Endothelial cell of umbilical vein (primary cell): ENCODE results near the gene SETDB1. TPM values are rescaled to one million over a fixed set of nuclear protein-coding genes. Genes with fewer than 3 reads are reported as not detected.

Source experiments
- BruUV-seq: library from RNA; stranded (reverse); fragments of 400-500 nt; replicated peaks from 2 replicates; lab custom pipeline; 2021; lab: Mats Ljungman, UMichigan
- CTCF ChIA-PET: fragments of 300-600, 350-600 bp; sonication (Branson Sonifier 250); formaldehyde crosslinking; loops from one replicate; lab custom pipeline; 2021; ENCODE audit warnings: antibody characterized with exemption, inconsistent platforms; lab: Charles Lee
- POLR2A ChIA-PET: fragments of 300-600, 350-600 bp; sonication (Branson Sonifier 250); formaldehyde crosslinking; loops from one replicate; lab custom pipeline; 2021; ENCODE audit warnings: antibody characterized with exemption, inconsistent platforms; lab: Charles Lee
- DNase-seq: peaks from one replicate; pipeline ENCODE4 v3.0.0-alpha.2; 2011; ENCODE audit warnings: low read depth, low spot score
- FAIRE-seq: peaks from 2 replicates; lab custom pipeline; 2011; peaks lifted over from hg19 to GRCh38; lab: Jason Lieb, UNC
- H2AFZ ChIP-seq: 2 replicates; pipeline ENCODE4 v1.6.0; 2012; ENCODE audit warnings: low read depth, low read length, control low read depth, inconsistent platforms
- H3K27ac ChIP-seq: 2 replicates; pipeline ENCODE4 v1.5.1; 2011; ENCODE audit warnings: low read depth, mild to moderate bottlenecking, control low read depth, low read length, moderate library complexity; ENCODE audit not compliant: insufficient read depth
- H3K27me3 ChIP-seq, 2 experiments: 2 replicates each; pipeline versions ENCODE4 v1.6.0 to v1.6.1; 2011; ENCODE audit warnings: low read length in 2 of 2, mixed read lengths in 1 of 2; ENCODE audit not compliant: control insufficient read depth in 2 of 2, insufficient read depth in 2 of 2
- H3K36me3 ChIP-seq, 2 experiments: 2 replicates in 1 of 2; 3 replicates in 1 of 2; pipeline ENCODE4 v1.5.1; 2011; ENCODE audit warnings: low read length in 2 of 2, mild to moderate bottlenecking in 1 of 2, moderate library complexity in 1 of 2; ENCODE audit not compliant: control insufficient read depth in 2 of 2, insufficient read depth in 2 of 2; ENCODE audit errors: extremely low read depth in 1 of 2
- H3K4me1 ChIP-seq: 3 replicates; pipeline ENCODE4 v1.5.1; 2011; ENCODE audit warnings: mild to moderate bottlenecking, low read length; ENCODE audit not compliant: control insufficient read depth, insufficient read depth; ENCODE audit errors: extremely low read depth
- H3K4me2 ChIP-seq: 2 replicates; pipeline ENCODE4 v1.6.1; 2011; ENCODE audit warnings: low read length, control low read depth, mixed read lengths; ENCODE audit not compliant: insufficient read depth
- H3K4me3 ChIP-seq, 3 experiments: fragments of 200-600 bp in 1 of 3; sonication (generic), shearing (Covaris generic) in 1 of 3; replicated peaks in 1 of 3; 2 replicates each; pipeline ENCODE4 v1.5.1; 2011 to 2016; ENCODE audit warnings: control low read depth in 3 of 3, low read length in 3 of 3, mild to moderate bottlenecking in 2 of 3, inconsistent platforms in 1 of 3, low read depth in 1 of 3, moderate library complexity in 1 of 3; ENCODE audit not compliant: insufficient read depth in 1 of 3
- H3K79me2 ChIP-seq: 2 replicates; pipeline ENCODE4 v1.6.0; 2012; ENCODE audit warnings: low read length, inconsistent platforms; ENCODE audit not compliant: control insufficient read depth, insufficient read depth
- H3K9ac ChIP-seq: replicated peaks from 2 replicates; pipeline ENCODE3; 2011; ENCODE audit warnings: low read length, control low read depth; ENCODE audit not compliant: insufficient read depth; ENCODE audit errors: extremely low read depth
- H3K9me1 ChIP-seq: replicated peaks from 3 replicates; pipeline ENCODE4 v1.6.0; 2011; ENCODE audit warnings: mild to moderate bottlenecking, low read length; ENCODE audit not compliant: control insufficient read depth, insufficient read depth; ENCODE audit errors: extremely low read depth
- H3K9me3 ChIP-seq: replicated peaks from 2 replicates; pipeline ENCODE4 v1.5.1; 2012; ENCODE audit warnings: low read length, inconsistent platforms; ENCODE audit not compliant: control insufficient read depth, insufficient read depth
- H4K20me1 ChIP-seq: replicated peaks from 2 replicates; pipeline ENCODE3; 2011; ENCODE audit warnings: mild to moderate bottlenecking, low read length; ENCODE audit not compliant: control insufficient read depth, insufficient read depth; ENCODE audit errors: extremely low read depth
- CTCF ChIP-seq, 2 donors: IDR thresholded peaks; 1 replicate in 1 of 2; 2 replicates in 1 of 2; pipeline ENCODE4 v1.5.1; 2011; ENCODE audit warnings: low read length in 2 of 2, mild to moderate bottlenecking in 2 of 2, moderate library complexity in 2 of 2, control low read depth in 1 of 2, inconsistent platforms in 1 of 2, low read depth in 1 of 2; ENCODE audit not compliant: insufficient read depth in 1 of 2; ENCODE audit errors: extremely low read depth in 1 of 2
- EZH2 ChIP-seq: IDR thresholded peaks from 2 replicates; pipeline ENCODE4 v1.6.1; 2012; ENCODE audit warnings: borderline replicate concordance, low read depth, mild to moderate bottlenecking, moderate library complexity, low read length, inconsistent platforms; ENCODE audit not compliant: severe bottlenecking
- FOS ChIP-seq: IDR thresholded peaks from 2 replicates; pipeline ENCODE4 v1.6.1; 2011; ENCODE audit warnings: mild to moderate bottlenecking, low read length, moderate library complexity, borderline replicate concordance; ENCODE audit not compliant: insufficient read depth
- GATA2 ChIP-seq: IDR thresholded peaks from 2 replicates; pipeline ENCODE4 v1.7.0; 2011; ENCODE audit warnings: low read depth, mild to moderate bottlenecking, moderate library complexity, mixed read lengths, low read length; ENCODE audit not compliant: insufficient read length, insufficient read depth
- JUN ChIP-seq: IDR thresholded peaks from 2 replicates; pipeline ENCODE4 v1.6.1; 2011; ENCODE audit warnings: borderline replicate concordance, low read depth; ENCODE audit not compliant: insufficient read length, insufficient read depth
- MAX ChIP-seq: IDR thresholded peaks from 2 replicates; pipeline ENCODE4 v1.6.1; 2011; ENCODE audit not compliant: insufficient read depth, insufficient read length
- MYC ChIP-seq: IDR thresholded peaks from one replicate; pipeline ENCODE4 v1.6.1; 2011; ENCODE audit warnings: mild to moderate bottlenecking, low read depth, low read length
- POLR2A ChIP-seq: IDR thresholded peaks from 2 replicates; pipeline ENCODE4 v1.6.1; 2012; ENCODE audit warnings: low read depth, mild to moderate bottlenecking, control low read depth, low read length
- POLR2AphosphoS5 ChIP-seq: IDR thresholded peaks from 2 replicates; pipeline ENCODE4 v1.6.1; 2012; ENCODE audit warnings: low read depth, mild to moderate bottlenecking, control low read depth, low read length, moderate library complexity; ENCODE audit not compliant: insufficient read depth
- dilution Hi-C: fragments of 300-500 bp; cut with MboI; formaldehyde crosslinking; loops from one replicate; pipeline ENCODE4 v1.15.0; 2019; ENCODE audit warnings: low sequenced_read_pairs; ENCODE audit not compliant: extremely low pct_ligation_motif_present
- intact Hi-C: fragments of 100-400 bp; cut with micrococcal nuclease; formaldehyde crosslinking; loops from one replicate; pipeline ENCODE4 v1.10.0; 2022
- polyA plus RNA-seq, 4 experiments: library from polyadenylated mRNA; depleted of rRNA in 3 of 4; stranded (reverse) in 3 of 4; unstranded in 1 of 4; fragments of >200 nt; gene quantifications; 2 replicates each; pipeline versions ENCODE4 v1.2.1 to v1.2.3, GENCODE V29; 2011 to 2012; ENCODE audit warnings: missing spikeins in 1 of 4
- total RNA-seq: library from RNA; stranded (reverse); gene quantifications from 2 replicates; pipeline ENCODE4 v1.2.3, GENCODE V29; 2021

The SETDB1 gene
- total and polyA plus RNA-seq, 2 donors (not counting 3 experiments of a cell fraction or from before 2014, with no cell fraction given) = 25.3 to 49.2 TPM

GRCh38 chr1:150994248-150994647, 68.1 kb downstream of the SETDB1 start:
- H3K9ac ChIP-seq = no peak overlapping the region
- BruUV-seq = no TSS peak
- no peaks in the 10 kb centered on the region for H3K79me2 ChIP-seq
- H4K20me1 ChIP-seq = no peaks in the 10 kb centered on the region
- no peaks in the 10 kb centered on the region for H3K9me1 ChIP-seq
- TF ChIP-seq EZH2 = no peak
- TF ChIP-seq FOS = no peak
- no peak for TF ChIP-seq MAX
- no peak for TF ChIP-seq POLR2A
- TF ChIP-seq CTCF (IDR thresholded peaks at IDR 0.05; ENCODE audit: extremely low read depth in 1 of 2, insufficient read depth in 1 of 2, low read depth in 1 of 2, low read length in 2 of 2) = no peak
- TF ChIP-seq GATA2 = no peak
- no peak for TF ChIP-seq JUN
- TF ChIP-seq POLR2AphosphoS5 = no peak
- TF ChIP-seq MYC = no peak
- H2AFZ ChIP-seq = no peak overlapping the region
- H3K27me3 ChIP-seq = no peaks in the 10 kb centered on the region
- no peak overlapping the region for H3K4me3 ChIP-seq
- H3K4me1 ChIP-seq = peaks cover 5% of the 10 kb centered on the region
- no peak overlapping the region for H3K4me2 ChIP-seq
- H3K36me3 ChIP-seq = peaks cover 0 to 11% of the 10 kb centered on the region in 2 experiments
- H3K27ac ChIP-seq = no peak overlapping the region
- intact Hi-C loops (no loop called here), dilution Hi-C loops (no loop called here)
- POLR2A ChIA-PET = no interaction called here
- CTCF ChIA-PET = interaction anchor here (1.1 to 12.3 kb wide), 7 partner anchors 12 to 807 kb away, joined by 3 to 278 read pairs (median 4); partner anchors contain the start of genes ANXA9, CERS2 and MINDY1
- H3K9me3 ChIP-seq = no peaks in the 10 kb centered on the region
- no peak for DNase-seq
- FAIRE-seq = no peak
